ENCODE measurements around the gene ZNHIT6. TPM values are rescaled to one million over a fixed set of nuclear protein-coding genes. Genes with fewer than 3 reads are reported as not detected.

ZNHIT6 gene
- total and polyA plus RNA-seq, 4 donors = 15.6 to 26.1 (median 21.1) TPM

GRCh38 chr1:85604298-85604997 lies 103.8 kb downstream of the ZNHIT6 start:
- no peak for DNase-seq (ENCODE audit: low read depth in 4 of 6, low spot score in 6 of 6)
- H3K27me3 ChIP-seq (ENCODE audit: control insufficient read depth, insufficient read depth, low read length) = no peaks in the 10 kb centered on the region
- H3K27ac ChIP-seq (ENCODE audit: low read depth, low read length) = no peak overlapping the region
- no peaks in the 10 kb centered on the region for H3K36me3 ChIP-seq (ENCODE audit: control insufficient read depth, insufficient read depth, low read length)
- H3K4me3 ChIP-seq (ENCODE audit: low read depth, low read length) = no peak overlapping the region
- 50% methylated on average over 1 of the region's 3 CpGs for WGBS (ENCODE audit: insufficient coverage)
- no peaks in the 10 kb centered on the region for H3K9me3 ChIP-seq (ENCODE audit: control insufficient read depth, insufficient read depth, low read length)
- no peaks in the 10 kb centered on the region for H3K4me1 ChIP-seq (ENCODE audit: control insufficient read depth, insufficient read depth, low read length)

GRCh38 chr1:85603086-85603880 lies 105.0 kb downstream of the ZNHIT6 start:
- H3K4me1 ChIP-seq (ENCODE audit: control insufficient read depth, insufficient read depth, low read length) = no peaks in the 10 kb centered on the region
- no peak overlapping the region for H3K4me3 ChIP-seq (ENCODE audit: low read depth, low read length)
- no peaks in the 10 kb centered on the region for H3K36me3 ChIP-seq (ENCODE audit: control insufficient read depth, insufficient read depth, low read length)
- no peaks in the 10 kb centered on the region for H3K9me3 ChIP-seq (ENCODE audit: control insufficient read depth, insufficient read depth, low read length)
- no peaks in the 10 kb centered on the region for H3K27me3 ChIP-seq (ENCODE audit: control insufficient read depth, insufficient read depth, low read length)
- WGBS (ENCODE audit: insufficient coverage) = 88% methylated on average over 2 of the region's 7 CpGs
- no peak overlapping the region for H3K27ac ChIP-seq (ENCODE audit: low read depth, low read length)
- DNase-seq (ENCODE audit: low read depth in 4 of 6, low spot score in 6 of 6) = no peak

GRCh38 chr1:85602571-85602970 lies 105.7 kb downstream of the ZNHIT6 start:
- H3K4me3 ChIP-seq (ENCODE audit: low read depth, low read length) = no peak overlapping the region

GRCh38 chr1:85601901-85602300 lies 106.3 kb downstream of the ZNHIT6 start:
- Histone ChIP-seq H3K4me3 (ENCODE audit: low read depth, low read length) (no peak overlapping the region), H3K4me1 (ENCODE audit: control insufficient read depth, insufficient read depth, low read length) (no peaks in the 10 kb centered on the region), H3K27ac (ENCODE audit: low read depth, low read length) (no peak overlapping the region), H3K36me3 (ENCODE audit: control insufficient read depth, insufficient read depth, low read length) (no peaks in the 10 kb centered on the region), H3K9me3 (ENCODE audit: control insufficient read depth, insufficient read depth, low read length) (no peaks in the 10 kb centered on the region), H3K27me3 (ENCODE audit: control insufficient read depth, insufficient read depth, low read length) (no peaks in the 10 kb centered on the region)
- no peak for DNase-seq (ENCODE audit: low read depth in 4 of 6, low spot score in 6 of 6)
- no CpG with 5 or more reads among the region's 4 CpGs for WGBS (ENCODE audit: insufficient coverage)

More at GRCh38 chr1:85602571-85602970, 105.7 kb downstream of the ZNHIT6 start:
- 82% methylated on average over 4 of the region's 4 CpGs for WGBS (ENCODE audit: insufficient coverage)
- no peaks in the 10 kb centered on the region for H3K27me3 ChIP-seq (ENCODE audit: control insufficient read depth, insufficient read depth, low read length)
- H3K36me3 ChIP-seq (ENCODE audit: control insufficient read depth, insufficient read depth, low read length) = no peaks in the 10 kb centered on the region
- H3K9me3 ChIP-seq (ENCODE audit: control insufficient read depth, insufficient read depth, low read length) = no peaks in the 10 kb centered on the region
- DNase-seq (ENCODE audit: low read depth in 4 of 6, low spot score in 6 of 6) = no peak
- no peak overlapping the region for H3K27ac ChIP-seq (ENCODE audit: low read depth, low read length)
- H3K4me1 ChIP-seq (ENCODE audit: control insufficient read depth, insufficient read depth, low read length) = no peaks in the 10 kb centered on the region

- no peaks in the 10 kb centered on the region for H3K9me3 ChIP-seq (ENCODE audit: control insufficient read depth, insufficient read depth, low read length)
- no peak overlapping the region for H3K4me3 ChIP-seq (ENCODE audit: low read depth, low read length)
- no peaks in the 10 kb centered on the region for H3K27me3 ChIP-seq (ENCODE audit: control insufficient read depth, insufficient read depth, low read length)
- H3K4me1 ChIP-seq (ENCODE audit: control insufficient read depth, insufficient read depth, low read length) = no peaks in the 10 kb centered on the region
- no peaks in the 10 kb centered on the region for H3K36me3 ChIP-seq (ENCODE audit: control insufficient read depth, insufficient read depth, low read length)
- H3K27ac ChIP-seq (ENCODE audit: low read depth, low read length) = no peak overlapping the region
- peak in 1 of 6 donors; percentile 78 for DNase-seq (ENCODE audit: low read depth in 4 of 6, low spot score in 6 of 6)
- WGBS (ENCODE audit: insufficient coverage) = no CpG with 5 or more reads among the region's 2 CpGs
Measured at GRCh38 chr1:85599681-85600080, 108.6 kb downstream of the ZNHIT6 start.

Other genes starting within 250 kb of the ZNHIT6 start
- gene DDAH1, start 243.3 kb downstream of the ZNHIT6 start, total RNA-seq = 100 to 1,000 TPM in 1 of 2 donors, 10 to 100 TPM in 1; 68.1 to 110 TPM
- gene DDAH1, start 243.3 kb downstream of the ZNHIT6 start, polyA plus RNA-seq (ENCODE audit: insufficient read length in 2 of 2) = 100 to 1,000 TPM; 134 to 203 TPM
- 10 to 100 TPM in 1 of 2 donors, 1 to 10 TPM in 1; 9.8 to 52.8 TPM for gene CCN1, start 127.7 kb downstream of the ZNHIT6 start, total RNA-seq
- 10 to 100 TPM in 1 of 2 donors, 1 to 10 TPM in 1; 8.7 to 32.8 TPM for gene CCN1, start 127.7 kb downstream of the ZNHIT6 start, polyA plus RNA-seq (ENCODE audit: insufficient read length in 2 of 2)

Measured in spinal cord (tissue), 10 donors.